IMR-90 (cell line): ENCODE results near the gene ZNRF3. TPM values are rescaled to one million over a fixed set of nuclear protein-coding genes. Genes with fewer than 3 reads are reported as not detected.

Experiments used
- ATAC-seq: fragments of 200-7000 bp; cut with Tn5 transposase; 2 replicates; pipeline ENCODE4 v1.9.1; 2020; ENCODE audit warnings: low read depth, mild to moderate bottlenecking, moderate library complexity
- BruUV-seq: library from RNA; stranded (reverse); fragments of 400-500 nt; replicated peaks from 2 replicates; lab custom pipeline; 2021; lab: Mats Ljungman, UMichigan
- CTCF ChIA-PET: fragments of 300-600 bp; formaldehyde crosslinking; extraction: SDS; loops from one replicate; lab custom pipeline; 2021; ENCODE audit warnings: antibody characterized with exemption; lab: Yijun Ruan, JAX
- POLR2A ChIA-PET: fragments of 300-600 bp; sonication (Branson Sonifier 250); formaldehyde crosslinking; loops from one replicate; lab custom pipeline; 2022; ENCODE audit warnings: antibody characterized with exemption; ENCODE audit not compliant: unreplicated experiment; lab: Charles Lee
- DNase-seq: peaks from one replicate; pipeline ENCODE4 v3.0.0; 2013
- H2AFZ ChIP-seq: replicated peaks from 2 replicates; pipeline ENCODE3; 2013; ENCODE audit warnings: low read length, mild to moderate bottlenecking; ENCODE audit not compliant: poor library complexity
- H2AK5ac ChIP-seq: 2 replicates; pipeline ENCODE4 v1.6.1; 2013; ENCODE audit warnings: low read depth, low read length, inconsistent platforms
- H2AK9ac ChIP-seq: replicated peaks from 2 replicates; pipeline ENCODE3; 2013; ENCODE audit warnings: mild to moderate bottlenecking, low read depth, low read length, moderate library complexity; ENCODE audit not compliant: poor library complexity
- H2BK120ac ChIP-seq: 2 replicates; pipeline ENCODE4 v1.6.1; 2013; ENCODE audit warnings: low read depth, low read length, inconsistent platforms
- H2BK15ac ChIP-seq: 3 replicates; pipeline ENCODE4 v1.6.1; 2013; ENCODE audit warnings: low read depth, low read length, inconsistent platforms
- H2BK20ac ChIP-seq: 2 replicates; pipeline ENCODE4 v1.6.1; 2013; ENCODE audit warnings: low read depth, mild to moderate bottlenecking, inconsistent platforms, low read length, moderate library complexity
- H2BK5ac ChIP-seq: 2 replicates; pipeline ENCODE4 v1.6.1; 2013; ENCODE audit warnings: mild to moderate bottlenecking, low read depth, low read length, inconsistent platforms; ENCODE audit not compliant: poor library complexity, severe bottlenecking
- H3K14ac ChIP-seq: replicated peaks from 2 replicates; pipeline ENCODE4 v1.6.1; 2013; ENCODE audit warnings: low read depth, low read length, inconsistent platforms
- H3K18ac ChIP-seq: 2 replicates; pipeline ENCODE4 v1.6.1; 2013; ENCODE audit warnings: low read depth, low read length, control low read depth
- H3K23ac ChIP-seq: 2 replicates; pipeline ENCODE4 v1.6.1; 2013; ENCODE audit warnings: low read depth, low read length, inconsistent platforms
- H3K27ac ChIP-seq: 2 replicates; pipeline ENCODE4 v1.5.1; 2013; ENCODE audit warnings: mild to moderate bottlenecking, control low read depth, low read length; ENCODE audit not compliant: insufficient read depth
- H3K27me3 ChIP-seq: 2 replicates; pipeline ENCODE4 v1.6.1; 2013; ENCODE audit warnings: low read length; ENCODE audit not compliant: control insufficient read depth, insufficient read depth
- H3K36me3 ChIP-seq: 2 replicates; pipeline ENCODE4 v1.6.1; 2013; ENCODE audit warnings: low read length, mixed read lengths; ENCODE audit not compliant: control insufficient read depth, insufficient read depth
- H3K4ac ChIP-seq: 2 replicates; pipeline ENCODE4 v1.6.1; 2013; ENCODE audit warnings: low read depth, low read length, inconsistent platforms
- H3K4me1 ChIP-seq: 2 replicates; pipeline ENCODE4 v1.6.1; 2013; ENCODE audit warnings: low read length, mixed read lengths; ENCODE audit not compliant: control insufficient read depth, insufficient read depth
- H3K4me2 ChIP-seq: 2 replicates; pipeline ENCODE4 v1.6.1; 2013; ENCODE audit warnings: low read depth, mild to moderate bottlenecking, control low read depth, low read length, moderate library complexity
- H3K4me3 ChIP-seq: 2 replicates; pipeline ENCODE4 v1.5.1; 2013; ENCODE audit warnings: low read depth, mild to moderate bottlenecking, control low read depth, low read length, moderate library complexity; ENCODE audit not compliant: insufficient read depth
- H3K56ac ChIP-seq: 2 replicates; pipeline ENCODE4 v1.6.1; 2013; ENCODE audit warnings: low read length, inconsistent platforms; ENCODE audit not compliant: insufficient read depth; ENCODE audit errors: extremely low read depth
- H3K79me1 ChIP-seq, 2 experiments: 2 replicates each; pipeline ENCODE4 v1.6.1; 2013; ENCODE audit warnings: low read length in 2 of 2, inconsistent platforms in 1 of 2, low read depth in 1 of 2
- H3K9ac ChIP-seq: 2 replicates; pipeline ENCODE4 v1.6.1; 2013; ENCODE audit warnings: low read depth, low read length, control low read depth
- H3K9me1 ChIP-seq: 2 replicates; pipeline ENCODE4 v1.6.1; 2013; ENCODE audit warnings: low read length, inconsistent platforms; ENCODE audit not compliant: insufficient read depth
- H3K9me3 ChIP-seq: 2 replicates; pipeline ENCODE4 v1.6.1; 2013; ENCODE audit warnings: low read length; ENCODE audit not compliant: control insufficient read depth, insufficient read depth
- H4K20me1 ChIP-seq: 2 replicates; pipeline ENCODE4 v1.6.1; 2013; ENCODE audit warnings: low read length, inconsistent platforms; ENCODE audit not compliant: insufficient read depth
- H4K5ac ChIP-seq: 2 replicates; pipeline ENCODE4 v1.6.1; 2013; ENCODE audit warnings: mild to moderate bottlenecking, low read depth, low read length, control low read depth
- H4K8ac ChIP-seq, 2 experiments: 2 replicates each; pipeline ENCODE4 v1.6.1; 2013; ENCODE audit warnings: low read depth in 2 of 2, low read length in 2 of 2, control low read depth in 1 of 2, inconsistent platforms in 1 of 2
- H4K91ac ChIP-seq: 2 replicates; pipeline ENCODE4 v1.6.1; 2013; ENCODE audit warnings: low read depth, low read length, inconsistent platforms; ENCODE audit not compliant: insufficient read depth
- BHLHE40 ChIP-seq: fragments of 150-350 bp; IDR thresholded peaks from 2 replicates; pipeline ENCODE4 v1.6.1; 2016; ENCODE audit warnings: mild to moderate bottlenecking, low read depth, low read length
- CEBPB ChIP-seq: IDR thresholded peaks from 2 replicates; pipeline ENCODE4 v1.6.1; 2012; ENCODE audit warnings: low read depth, low read length, improper control_type of control experiment
- CHD1 ChIP-seq: IDR thresholded peaks from 2 replicates; pipeline ENCODE4 v1.6.1; 2012; ENCODE audit warnings: low read depth, low read length, improper control_type of control experiment
- CTCF ChIP-seq: conservative IDR thresholded peaks from 2 replicates; pipeline ENCODE4 v1.5.1; 2012; ENCODE audit warnings: mild to moderate bottlenecking, low read depth, low read length, improper control_type of control experiment
- ELK1 ChIP-seq: fragments of 150-350 bp; IDR thresholded peaks from 2 replicates; pipeline ENCODE4 v1.6.1; 2016; ENCODE audit warnings: low read depth, mild to moderate bottlenecking, low read length, moderate library complexity, borderline replicate concordance
- FOS ChIP-seq: fragments of 150-350 bp; IDR thresholded peaks from 2 replicates; pipeline ENCODE4 v1.6.1; 2016; ENCODE audit warnings: low read depth, low read length
- MAFK ChIP-seq: IDR thresholded peaks from 2 replicates; pipeline ENCODE4 v1.6.1; 2012; ENCODE audit warnings: low read depth, low read length, improper control_type of control experiment
- MAZ ChIP-seq: IDR thresholded peaks from 2 replicates; pipeline ENCODE4 v1.6.1; 2012; ENCODE audit warnings: low read depth, mild to moderate bottlenecking, low read length, improper control_type of control experiment, moderate library complexity, borderline replicate concordance
- MXI1 ChIP-seq: IDR thresholded peaks from 2 replicates; pipeline ENCODE4 v1.6.1; 2012; ENCODE audit warnings: low read depth, mild to moderate bottlenecking, low read length, moderate library complexity, borderline replicate concordance
- NFE2L2 ChIP-seq: fragments of 150-350 bp; IDR thresholded peaks from 2 replicates; pipeline ENCODE4 v1.6.1; 2016; ENCODE audit warnings: low read depth, mild to moderate bottlenecking, low read length
- POLR2A ChIP-seq: IDR thresholded peaks from 2 replicates; pipeline ENCODE4 v1.6.1; 2012; ENCODE audit warnings: mild to moderate bottlenecking, low read depth, low read length
- RAD21 ChIP-seq: IDR thresholded peaks from 2 replicates; pipeline ENCODE4 v1.6.1; 2012; ENCODE audit warnings: low read length, improper control_type of control experiment
- RCOR1 ChIP-seq: IDR thresholded peaks from 2 replicates; pipeline ENCODE4 v1.6.1; 2012; ENCODE audit warnings: mild to moderate bottlenecking, low read length, improper control_type of control experiment; ENCODE audit not compliant: insufficient replicate concordance
- RFX5 ChIP-seq: IDR thresholded peaks from 2 replicates; pipeline ENCODE4 v1.8.0; 2012; ENCODE audit warnings: low read depth, mild to moderate bottlenecking, low read length, moderate library complexity
- SMC3 ChIP-seq: fragments of 150-350 bp; IDR thresholded peaks from 2 replicates; pipeline ENCODE4 v1.6.1; 2016; ENCODE audit warnings: low read depth, mild to moderate bottlenecking, antibody characterized with exemption, low read length, moderate library complexity
- USF2 ChIP-seq: fragments of 150-350 bp; IDR thresholded peaks from 2 replicates; pipeline ENCODE4 v1.6.1; 2017; ENCODE audit warnings: mild to moderate bottlenecking, antibody characterized with exemption, low read length, low read depth
- WGBS, 2 experiments: methylation state at CpG; one replicate each; pipeline versions ENCODE4 v1.1.5 to v1.1.7; 2013; ENCODE audit warnings: missing lambda C conversion rate in 2 of 2; ENCODE audit not compliant: insufficient read length in 1 of 2; ENCODE audit errors: extremely low coverage in 2 of 2; 5-methylcytosine and 5-hydroxymethylcytosine counted together
- dilution Hi-C: fragments of 300-500 bp; cut with HindIII; formaldehyde crosslinking; loops from one replicate; pipeline ENCODE4 v1.14.3; 2018; ENCODE audit warnings: low sequenced_read_pairs; ENCODE audit not compliant: unreplicated experiment
- in situ Hi-C: fragments of 300-500 bp; cut with MboI; formaldehyde crosslinking; loops from 3 replicates; pipeline ENCODE4 v1.14.3; 2019; ENCODE audit warnings: low sequenced_read_pairs, inconsistent platforms, mixed read lengths
- intact Hi-C: fragments of 100-400 bp; cut with micrococcal nuclease; formaldehyde crosslinking; loops from 2 replicates; pipeline ENCODE4 v1.10.0; 2022
- polyA plus RNA-seq, 3 experiments: library from polyadenylated mRNA; depleted of rRNA; stranded (reverse); fragments of >200 nt; gene quantifications; 2 replicates each; pipeline ENCODE4 v1.2.3, GENCODE V29; 2012; ENCODE audit warnings: low replicate concordance in 1 of 3
- total RNA-seq: library from RNA; depleted of rRNA; stranded (reverse); fragments of >200 nt; gene quantifications from 2 replicates; pipeline ENCODE4 v1.2.3, GENCODE V29; 2012

ZNRF3 gene
- total and polyA plus RNA-seq, 2 of the 4 experiments (the other 2 are of a cell fraction), result 1.4 to 2.4 TPM

DNA sequence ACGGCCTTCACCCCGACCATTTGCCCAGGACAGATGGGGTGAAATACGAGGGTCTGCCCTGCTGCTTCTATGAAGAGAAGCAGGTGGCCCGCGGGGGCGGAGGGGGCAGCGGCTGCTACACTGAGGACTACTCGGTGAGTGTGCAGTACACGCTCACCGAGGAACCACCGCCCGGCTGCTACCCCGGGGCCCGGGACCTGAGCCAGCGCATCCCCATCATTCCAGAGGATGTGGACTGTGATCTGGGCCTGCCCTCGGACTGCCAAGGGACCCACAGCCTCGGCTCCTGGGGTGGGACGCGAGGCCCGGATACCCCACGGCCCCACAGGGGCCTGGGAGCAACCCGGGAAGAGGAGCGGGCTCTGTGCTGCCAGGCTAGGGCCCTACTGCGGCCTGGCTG is 167.1 kb downstream of the ZNRF3 start:
- Histone ChIP-seq H4K91ac (no peak overlapping the region), H3K9ac (no peak overlapping the region), H2BK120ac (no peak overlapping the region), H3K18ac (no peak overlapping the region), H2AK5ac (no peak overlapping the region), H2BK20ac (no peak overlapping the region), H4K20me1 (no peaks in the 10 kb centered on the region), H4K5ac (no peak overlapping the region), H3K14ac (no peak overlapping the region), H3K4ac (no peak overlapping the region), H3K27ac (no peak overlapping the region), H3K4me3 (no peak overlapping the region), H3K36me3 (peaks cover 17% of the 10 kb centered on the region), H2BK5ac (no peak overlapping the region), H3K9me1 (peaks cover 6% of the 10 kb centered on the region; the same call in 1 of the 2 replicates), H3K9me3 (no peaks in the 10 kb centered on the region), H3K56ac (no peak overlapping the region), H3K23ac (no peak overlapping the region), H2AK9ac (no peak overlapping the region), H3K79me1 (no peaks in the 10 kb centered on the region), H3K4me2 (no peak overlapping the region), H2AFZ (no peak overlapping the region), H3K4me1 (no peaks in the 10 kb centered on the region), H2BK15ac (no peak overlapping the region), H3K27me3 (no peaks in the 10 kb centered on the region), H4K8ac (no peak overlapping the region)
- ChIA-PET CTCF (no interaction called here), POLR2A (no interaction called here)
- intact Hi-C loops (no loop called here), dilution Hi-C loops (no loop called here), in situ Hi-C loops (no loop called here)
- TF ChIP-seq MAFK (no peak), FOS (no peak), RFX5 (no peak), SMC3 (no peak), CTCF (no peak), RAD21 (no peak), BHLHE40 (no peak), CEBPB (no peak), CHD1 (no peak), POLR2A (no peak), MXI1 (no peak), USF2 (no peak), ELK1 (no peak), MAZ (no peak), NFE2L2 (no peak), RCOR1 (no peak)
- 98% methylated on average over 10 of the region's 24 CpGs; no CpG with 5 or more reads in 1 of the 2 experiments for WGBS, 2 experiments
- ATAC-seq (no peak), DNase-seq (no peak)
- BruUV-seq, result no TSS peak
